ENCODE results near the gene PTPRR.

PTPRR gene

DNA sequence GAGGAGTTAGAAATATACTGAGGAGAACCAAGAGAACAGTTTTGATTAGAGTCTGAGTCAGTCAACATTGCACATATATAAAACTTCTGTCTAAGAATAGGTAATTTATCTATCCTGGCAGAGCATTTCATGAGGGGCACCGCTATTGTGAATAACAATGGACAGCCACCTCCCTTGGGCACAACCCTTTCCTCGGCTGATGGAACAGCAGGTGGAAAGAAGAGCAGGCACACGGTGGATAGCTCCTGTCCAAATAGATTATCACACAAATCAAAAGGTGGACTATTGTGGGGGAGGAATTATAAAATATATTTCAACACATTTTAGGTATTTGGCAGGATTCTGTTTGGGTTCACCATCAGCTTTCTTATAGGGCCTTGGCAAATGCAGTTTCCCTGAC lies 199.3 kb downstream of the PTPRR start:
- no peak for TF ChIP-seq ZNF274 (IDR thresholded peaks at IDR 0.05; ENCODE audit: low read depth, low read length)
- H3K4me3 ChIP-seq (ENCODE audit: low read length) = no peak overlapping the region

DNA sequence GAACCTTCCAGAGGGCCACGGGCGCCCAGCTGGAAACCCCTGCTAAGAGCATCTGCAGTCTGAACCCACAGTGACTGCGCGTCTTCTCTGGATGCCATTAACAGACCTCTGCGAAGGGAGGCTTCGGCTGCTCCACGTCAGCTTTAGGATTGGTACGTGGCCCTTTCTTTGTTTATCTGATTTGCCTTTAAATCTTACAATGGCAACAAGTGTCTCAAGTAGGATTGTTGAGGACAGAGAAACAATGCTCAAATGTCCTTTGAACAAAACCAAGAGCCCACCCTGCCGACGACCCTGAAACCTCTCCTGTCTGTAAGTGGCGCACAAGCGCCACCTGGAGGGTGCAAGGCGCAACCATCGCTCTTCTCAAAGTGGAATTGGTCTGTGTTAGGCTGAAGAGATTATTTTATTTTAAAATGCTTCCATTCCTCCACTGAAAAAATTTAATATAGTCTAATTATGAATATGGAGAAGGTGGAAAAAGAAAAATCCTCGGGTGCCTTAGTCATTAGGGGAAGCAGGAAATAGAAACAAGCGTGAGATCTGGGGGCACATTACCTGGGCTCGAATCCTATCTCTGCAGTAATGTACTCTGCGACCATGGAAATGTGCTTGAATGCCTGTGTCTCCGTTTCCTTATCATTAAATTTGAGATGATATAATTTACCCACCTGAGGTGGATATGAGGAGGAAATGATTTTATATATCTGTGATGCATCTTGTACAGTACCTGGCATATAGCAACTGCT lies 200.7 kb downstream of the PTPRR start:
- no peak overlapping the region for H3K4me3 ChIP-seq (ENCODE audit: low read length)

DNA sequence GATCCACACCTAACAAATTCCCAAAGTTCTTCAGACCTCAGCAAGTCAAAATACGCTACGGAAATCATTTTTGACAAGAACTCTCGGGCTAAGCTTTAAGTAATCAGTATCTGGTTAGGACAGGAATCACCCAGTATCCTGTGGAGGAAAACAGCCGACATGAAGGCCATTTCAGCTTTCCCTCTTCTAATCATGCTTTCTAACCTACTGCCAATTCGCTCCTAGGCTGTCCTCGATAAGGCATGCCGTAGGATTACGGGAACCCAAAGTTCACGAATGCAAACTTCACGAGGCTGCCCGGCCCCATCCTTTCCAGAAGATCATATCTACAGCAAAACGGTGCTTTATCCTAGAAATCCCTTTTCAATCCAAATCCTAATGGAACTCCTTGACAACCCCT lies 201.5 kb downstream of the PTPRR start:
- no peak overlapping the region for H3K4me3 ChIP-seq (ENCODE audit: low read length)
- no peak for TF ChIP-seq ZNF274 (IDR thresholded peaks at IDR 0.05; ENCODE audit: low read depth, low read length)

More for the DNA sequence above, 200.7 kb downstream of the PTPRR start:
- no peak for TF ChIP-seq ZNF274 (IDR thresholded peaks at IDR 0.05; ENCODE audit: low read depth, low read length)

DNA sequence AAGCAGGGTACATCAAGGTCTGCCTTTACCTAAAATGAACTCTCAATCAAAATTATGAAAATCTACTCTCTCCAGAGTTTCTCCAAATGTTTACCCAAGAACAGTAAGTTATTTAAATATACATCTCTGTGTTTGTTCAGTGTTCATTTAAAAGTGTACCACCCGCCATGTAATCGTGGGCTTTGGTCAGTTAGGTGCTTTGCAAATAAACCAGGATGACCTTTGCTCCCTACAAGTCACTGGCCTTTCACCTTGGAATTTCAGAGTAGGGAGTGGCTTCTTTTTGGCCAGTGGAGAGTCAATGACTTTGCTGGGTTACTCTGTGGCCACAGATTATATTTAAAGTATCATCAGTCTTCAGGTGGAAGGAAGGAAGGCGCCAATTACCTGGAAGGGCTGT lies 208.7 kb downstream of the PTPRR start:
- H3K4me3 ChIP-seq (ENCODE audit: low read length) = no peak overlapping the region
- no peak for TF ChIP-seq ZNF274 (IDR thresholded peaks at IDR 0.05; ENCODE audit: low read depth, low read length)

DNA sequence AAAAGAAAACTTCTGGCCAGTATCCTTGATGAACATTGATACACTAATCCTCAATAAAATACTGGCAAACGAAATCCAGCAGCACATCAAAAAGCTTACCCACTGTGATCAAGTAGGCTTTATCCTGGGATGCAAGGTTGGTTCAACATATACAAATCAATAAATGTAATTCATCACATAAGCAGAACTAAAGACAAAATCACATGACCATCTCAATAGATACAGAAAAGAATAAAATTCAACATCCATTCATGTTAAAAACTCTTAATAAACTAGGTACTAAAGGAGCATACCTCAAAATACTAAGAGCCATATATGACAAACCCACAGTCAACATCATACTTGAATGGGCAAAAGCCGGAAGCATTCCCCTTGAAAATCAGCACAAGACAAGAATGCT lies 211.5 kb downstream of the PTPRR start:
- H3K4me3 ChIP-seq (ENCODE audit: low read length) = no peak overlapping the region
- TF ChIP-seq ZNF274 (IDR thresholded peaks at IDR 0.05; ENCODE audit: low read depth, low read length) = no peak

DNA sequence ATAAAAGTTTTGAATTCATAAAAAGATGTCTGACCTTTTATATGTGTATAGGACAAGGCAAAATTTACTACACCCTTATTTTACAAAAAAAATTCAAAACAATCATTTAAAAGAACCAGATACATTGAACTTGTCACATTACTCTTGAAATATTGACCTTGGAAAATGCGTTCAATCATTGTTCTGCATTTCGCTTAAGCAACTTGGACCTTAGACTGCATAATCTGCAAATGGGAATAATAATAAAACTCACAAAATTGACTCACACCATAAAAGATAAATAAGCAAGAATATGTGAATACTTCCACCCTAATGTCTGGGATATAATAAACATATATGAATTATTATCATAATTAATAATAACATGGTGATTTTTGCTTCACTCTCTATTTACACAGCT lies 213.9 kb downstream of the PTPRR start:
- H3K4me3 ChIP-seq (ENCODE audit: low read length) = no peak overlapping the region
- TF ChIP-seq ZNF274 (IDR thresholded peaks at IDR 0.05; ENCODE audit: low read depth, low read length) = no peak

DNA sequence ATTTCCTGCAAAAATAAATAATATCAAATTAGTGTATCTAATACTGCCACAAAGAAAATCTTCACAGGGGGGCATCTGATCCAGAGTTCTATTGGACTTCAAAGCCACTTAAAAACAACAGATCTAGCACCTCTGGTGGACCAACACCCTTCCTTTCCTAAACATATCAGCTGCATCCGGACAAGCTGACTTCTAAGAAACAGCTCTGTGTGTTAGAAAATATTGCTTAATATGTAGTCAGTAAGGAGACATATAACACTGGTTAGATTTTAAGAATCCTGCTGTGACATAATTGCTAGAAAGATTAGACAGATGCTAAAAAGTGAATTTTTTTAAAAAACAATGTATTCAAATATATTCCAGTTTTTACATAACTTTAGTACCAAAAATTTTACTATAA lies 222.2 kb downstream of the PTPRR start:
- H3K4me3 ChIP-seq (ENCODE audit: low read length) = no peak overlapping the region
- no peak for TF ChIP-seq ZNF274 (IDR thresholded peaks at IDR 0.05; ENCODE audit: low read depth, low read length)

DNA sequence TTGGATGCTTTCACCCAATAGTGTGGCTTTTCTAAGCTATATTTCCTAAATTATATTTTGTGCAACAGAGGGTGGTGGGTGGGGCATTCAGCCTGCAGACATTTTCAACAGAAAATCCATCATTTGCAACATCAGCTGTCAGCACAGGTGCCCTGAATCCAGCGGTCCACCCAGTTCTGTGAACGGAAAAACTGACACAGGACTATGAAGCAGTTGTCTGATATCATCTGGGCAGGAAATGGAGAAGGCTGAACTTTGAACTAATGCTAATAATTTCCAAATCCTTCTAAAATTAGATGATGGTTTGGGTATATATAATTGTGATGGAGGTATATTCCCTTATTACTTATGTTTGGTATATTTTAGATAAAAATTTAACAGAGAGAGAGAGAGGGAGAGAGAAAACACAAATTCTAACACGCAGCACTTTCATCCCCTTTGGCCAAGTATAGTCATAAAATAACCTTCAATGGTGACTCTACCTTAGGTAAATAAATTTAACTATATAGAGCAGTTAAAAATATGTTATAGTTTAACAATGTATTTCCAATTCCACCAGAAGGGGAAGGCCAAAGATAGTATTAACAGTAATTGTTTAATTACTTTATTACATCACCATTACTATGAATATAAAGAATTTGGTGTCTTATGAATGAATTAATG lies 225.0 kb downstream of the PTPRR start:
- no peak for TF ChIP-seq ZNF274 (IDR thresholded peaks at IDR 0.05; ENCODE audit: low read depth, low read length)
- no peak overlapping the region for H3K4me3 ChIP-seq (ENCODE audit: low read length)

DNA sequence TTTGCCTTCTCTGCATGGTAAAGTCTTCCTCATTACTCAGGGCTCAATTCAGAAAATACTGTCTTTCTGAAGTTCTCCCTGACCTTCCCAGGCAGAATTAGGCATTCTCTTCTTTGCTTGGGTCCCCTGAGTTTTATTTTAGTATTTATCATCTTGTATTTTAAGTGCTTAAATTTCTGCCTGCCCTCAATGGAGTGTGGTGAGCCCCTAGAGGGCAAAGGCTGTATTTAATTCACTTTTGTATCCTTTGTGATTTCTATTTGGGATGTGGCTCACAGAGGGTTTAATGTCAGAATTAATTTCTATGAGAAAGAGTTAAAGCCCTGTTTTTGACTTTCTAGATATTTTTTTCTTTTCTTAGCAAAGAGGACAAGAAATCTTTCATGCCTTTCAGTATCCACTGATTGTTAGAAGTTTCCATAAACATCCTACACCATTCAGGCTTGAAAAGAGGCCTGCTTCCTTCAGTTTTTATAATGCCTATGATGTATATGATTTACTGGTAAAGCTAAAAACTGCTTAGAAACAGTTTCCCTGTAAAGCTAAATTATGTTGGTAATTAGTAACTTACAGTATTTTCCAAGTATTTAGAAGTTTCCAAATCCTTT lies 227.8 kb downstream of the PTPRR start:
- no peak for TF ChIP-seq ZNF274 (IDR thresholded peaks at IDR 0.05; ENCODE audit: low read depth, low read length)

DNA sequence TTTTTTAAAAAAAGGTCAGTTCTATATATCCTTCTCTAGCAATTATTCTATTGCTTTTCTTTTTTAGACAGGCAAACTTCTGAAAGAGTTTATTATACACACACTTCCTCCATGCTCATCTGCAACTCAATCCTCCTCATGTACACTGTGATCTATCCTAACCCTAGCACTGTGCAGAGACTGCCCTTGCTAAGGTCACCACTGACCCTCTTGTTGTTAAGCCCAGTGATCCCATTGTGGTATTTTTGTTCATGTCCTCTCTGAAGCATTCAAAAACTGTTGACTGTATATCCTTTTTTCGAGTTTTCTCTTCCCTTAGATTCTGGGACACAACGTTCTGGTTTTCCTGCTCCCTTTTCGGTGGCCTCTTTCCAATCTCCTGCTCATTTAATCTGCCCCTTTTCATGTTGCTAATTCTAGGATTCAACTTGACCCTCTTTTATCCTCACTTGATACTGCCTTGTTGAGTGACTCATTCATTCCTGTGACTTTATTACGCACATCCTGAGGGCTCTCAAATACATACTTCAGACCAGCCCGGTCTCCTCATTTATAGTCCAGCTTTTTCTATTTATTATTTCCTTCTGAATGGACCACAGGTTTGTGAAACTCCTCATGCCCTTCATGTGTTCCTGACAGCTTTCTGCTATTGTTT lies 229.4 kb downstream of the PTPRR start:
- H3K4me3 ChIP-seq (ENCODE audit: low read length) = no peak overlapping the region
- TF ChIP-seq ZNF274 (IDR thresholded peaks at IDR 0.05; ENCODE audit: low read depth, low read length) = no peak

More for the DNA sequence above, 227.8 kb downstream of the PTPRR start:
- H3K4me3 ChIP-seq (ENCODE audit: low read length) = no peak overlapping the region

DNA sequence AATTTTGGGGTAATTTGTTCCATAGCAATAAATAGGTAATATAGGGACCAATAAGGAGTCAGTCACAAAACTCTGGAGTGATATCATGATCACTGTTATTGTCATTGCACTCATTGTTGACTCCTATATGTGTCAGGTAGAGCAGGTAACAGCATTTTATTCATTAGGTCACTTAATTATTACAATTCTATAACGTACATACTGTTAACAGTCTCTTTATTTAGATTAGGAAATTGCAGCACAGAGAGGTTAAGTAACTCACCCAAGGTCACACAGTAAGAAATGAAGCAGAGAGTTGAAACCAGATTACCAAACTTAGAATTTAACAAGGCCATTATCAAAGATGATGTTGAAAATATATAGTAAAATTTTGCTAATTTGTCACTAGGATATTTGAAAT lies 233.6 kb downstream of the PTPRR start:
- H3K4me3 ChIP-seq (ENCODE audit: low read length) = no peak overlapping the region
- no peak for TF ChIP-seq ZNF274 (IDR thresholded peaks at IDR 0.05; ENCODE audit: low read depth, low read length)

DNA sequence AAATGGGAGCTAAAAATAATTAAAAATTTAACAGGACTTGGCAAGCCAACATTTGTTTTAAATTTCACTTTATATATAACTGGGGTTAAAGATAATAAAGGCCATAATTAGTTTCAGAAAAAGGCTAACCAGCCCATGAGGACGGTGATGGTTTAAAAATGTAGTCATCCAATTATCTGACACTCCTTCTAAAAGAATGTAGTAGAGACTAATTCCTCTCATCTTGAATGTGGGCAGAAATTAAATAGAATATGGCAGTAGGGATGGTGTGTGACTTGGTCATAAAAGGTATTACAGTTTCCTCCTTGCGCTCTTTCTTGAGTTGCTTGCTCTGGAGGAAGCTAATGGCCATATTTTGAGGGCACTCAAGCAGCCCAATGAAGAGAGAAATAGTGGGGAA lies 234.2 kb downstream of the PTPRR start:
- no peak overlapping the region for H3K4me3 ChIP-seq (ENCODE audit: low read length)
- TF ChIP-seq ZNF274 (IDR thresholded peaks at IDR 0.05; ENCODE audit: low read depth, low read length) = no peak

DNA sequence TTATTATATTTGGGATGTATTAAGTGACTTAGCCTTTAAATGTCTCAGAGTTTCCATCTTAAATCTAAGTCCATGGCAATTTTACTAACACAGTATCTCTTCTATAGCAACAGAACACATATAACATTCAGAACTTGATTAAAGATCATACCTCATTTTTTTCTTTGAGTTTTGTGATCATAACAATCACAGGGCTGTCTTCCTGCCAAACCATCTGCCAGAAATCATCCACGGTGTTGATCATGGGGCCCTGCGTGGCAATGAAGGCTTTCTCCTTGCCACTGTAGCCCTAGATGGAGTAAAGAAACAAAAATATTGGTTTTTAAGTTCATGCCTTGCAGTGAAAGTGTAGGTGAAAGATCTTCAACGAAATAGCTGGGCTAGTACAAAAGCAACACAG lies 236.6 kb downstream of the PTPRR start:
- H3K4me3 ChIP-seq (ENCODE audit: low read length) = no peak overlapping the region

DNA sequence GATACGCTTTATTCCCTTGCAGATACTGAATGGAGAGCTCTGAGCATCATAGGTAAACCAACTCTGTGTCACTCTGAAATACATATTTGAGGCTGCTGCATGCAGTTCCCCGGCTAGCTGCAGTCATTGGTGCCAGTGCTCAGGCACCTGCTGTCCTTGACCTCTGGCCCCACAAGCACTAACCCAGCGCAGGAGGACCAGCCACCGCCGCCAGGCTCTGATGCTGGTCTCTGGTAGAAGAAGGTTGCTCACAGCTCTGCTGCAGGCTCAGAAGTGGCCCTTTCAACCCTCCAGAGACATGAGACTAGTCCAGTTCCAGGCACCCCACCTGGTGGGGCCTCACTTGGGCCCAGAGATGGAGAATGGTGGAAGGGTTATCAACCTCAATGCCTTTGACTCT lies 248.8 kb downstream of the PTPRR start:
- TF ChIP-seq ZNF274 (IDR thresholded peaks at IDR 0.05; ENCODE audit: low read depth, low read length) = no peak
- no peak overlapping the region for H3K4me3 ChIP-seq (ENCODE audit: low read length)

More for the DNA sequence above, 236.6 kb downstream of the PTPRR start:
- TF ChIP-seq ZNF274 (IDR thresholded peaks at IDR 0.05; ENCODE audit: low read depth, low read length) = no peak

DNA sequence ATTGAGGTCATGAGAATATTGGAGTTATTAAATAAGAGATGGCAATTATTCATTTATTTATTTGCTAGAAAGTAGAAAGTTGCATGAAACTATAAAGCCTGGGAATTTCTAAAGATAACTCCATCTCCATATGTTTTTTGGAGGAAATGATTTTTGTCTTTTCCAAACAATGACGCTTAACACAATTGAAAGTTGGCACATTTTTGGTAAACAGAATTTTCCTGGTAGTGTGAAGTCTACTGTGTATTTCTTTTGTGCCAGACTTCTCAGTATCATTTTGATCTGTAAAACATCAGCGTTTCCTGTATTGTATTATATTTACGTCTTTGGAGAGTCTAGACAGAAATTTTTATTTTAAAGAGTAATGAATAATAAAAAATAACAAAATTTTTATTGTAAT lies 249.6 kb downstream of the PTPRR start:
- no peak for TF ChIP-seq ZNF274 (IDR thresholded peaks at IDR 0.05; ENCODE audit: low read depth, low read length)
- H3K4me3 ChIP-seq (ENCODE audit: low read length) = no peak overlapping the region
